Measurements from ENCODE around the gene CRB1.
"Not testable (repeated sequence)": the region's sequence is repeated elsewhere in the genome, so short reads cannot be mapped to it uniquely, and the experiment has no call there.

CRB1 gene

DNA sequence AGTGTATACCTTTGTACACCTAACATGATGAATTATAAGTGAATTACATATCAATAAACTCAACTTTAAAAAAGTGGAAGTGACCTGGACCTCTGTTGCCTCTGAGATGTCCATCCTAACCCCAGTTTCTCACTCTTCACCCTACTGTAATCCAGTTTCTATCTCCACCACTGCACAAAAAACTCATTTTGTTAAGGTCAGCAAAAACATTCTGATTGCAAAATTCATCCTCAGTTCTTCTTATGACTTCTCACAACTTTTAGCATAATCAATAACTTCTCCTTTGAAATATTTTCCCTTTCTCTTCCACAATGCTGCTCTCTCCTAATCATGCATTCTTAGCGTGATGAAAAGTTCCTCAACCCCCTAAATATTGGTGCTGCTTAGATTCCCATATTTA is 129.8 kb downstream of the CRB1 start:
- DNase-seq = no peak

DNA sequence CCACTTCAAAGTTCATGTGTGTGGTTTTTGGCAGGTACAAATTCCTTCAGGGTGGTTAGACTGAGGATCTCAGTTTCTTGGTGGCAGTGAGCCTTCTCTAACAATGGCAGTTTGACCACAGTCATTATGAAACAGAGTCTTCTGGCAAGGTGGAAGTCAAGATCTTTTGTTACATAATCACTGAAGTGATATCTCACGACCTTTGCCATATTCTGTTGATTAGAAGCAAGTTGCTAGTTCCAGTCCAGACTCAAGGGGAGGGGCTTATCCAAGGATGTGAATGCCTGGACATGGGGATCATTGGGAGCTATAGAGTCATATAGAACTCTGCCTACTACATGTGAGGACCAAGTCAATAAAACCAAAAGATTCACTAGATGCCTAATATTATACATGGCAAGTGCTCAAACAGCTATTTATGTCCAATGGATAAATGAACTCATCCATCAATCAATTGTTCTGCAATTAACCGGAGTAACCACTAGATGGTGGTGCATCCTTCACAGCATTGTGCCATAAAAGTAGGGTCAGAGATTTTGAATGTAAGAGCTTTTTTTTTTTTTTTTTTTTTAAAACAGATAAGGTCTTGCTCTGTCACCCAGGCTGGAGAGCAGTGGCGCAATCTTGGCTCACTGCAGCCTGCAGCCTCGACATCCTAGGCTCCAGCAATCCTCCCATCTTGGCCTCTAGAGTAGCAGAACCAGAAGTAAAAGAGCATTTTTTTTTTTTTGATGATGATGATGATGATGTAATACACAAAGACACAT is 131.9 kb downstream of the CRB1 start:
- DNase-seq = no peak

DNA sequence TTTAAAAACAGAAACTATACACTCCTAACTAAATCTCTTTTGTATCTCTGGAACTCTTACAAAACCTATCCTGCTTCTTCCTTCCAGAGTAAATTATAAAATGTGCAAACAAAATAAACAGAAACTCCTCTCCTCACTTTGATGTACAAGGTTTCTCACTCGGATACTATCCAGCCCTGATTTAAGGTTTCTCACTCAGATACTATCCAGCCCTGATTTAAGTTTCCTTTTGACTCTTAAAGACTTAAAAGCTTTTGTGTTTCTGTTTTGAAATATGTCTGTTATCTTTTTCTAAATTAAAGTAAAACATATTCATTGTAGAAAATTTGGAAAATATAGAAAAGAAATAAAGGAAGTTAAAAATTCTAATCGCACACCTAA is 132.5 kb downstream of the CRB1 start:
- no peak for DNase-seq

DNA sequence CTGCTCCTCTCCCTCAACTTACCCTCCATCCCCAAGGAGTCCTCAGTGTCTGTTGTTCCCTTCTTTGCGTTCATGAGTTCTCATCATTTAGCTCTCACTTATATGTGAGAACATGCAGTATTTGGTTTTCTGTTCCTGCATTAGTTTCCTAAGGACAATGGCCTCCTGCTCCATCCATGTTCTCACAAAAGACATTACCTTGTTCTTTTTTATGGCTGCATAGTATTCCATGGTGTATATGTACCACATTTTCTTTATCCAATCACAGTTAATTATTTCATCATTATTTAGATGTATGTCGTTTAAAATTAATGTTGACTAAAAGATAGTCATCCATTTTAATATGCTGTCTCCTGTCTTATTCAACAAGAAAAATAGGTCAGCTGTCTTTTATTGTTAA is 134.1 kb downstream of the CRB1 start:
- DNase-seq = no peak

DNA sequence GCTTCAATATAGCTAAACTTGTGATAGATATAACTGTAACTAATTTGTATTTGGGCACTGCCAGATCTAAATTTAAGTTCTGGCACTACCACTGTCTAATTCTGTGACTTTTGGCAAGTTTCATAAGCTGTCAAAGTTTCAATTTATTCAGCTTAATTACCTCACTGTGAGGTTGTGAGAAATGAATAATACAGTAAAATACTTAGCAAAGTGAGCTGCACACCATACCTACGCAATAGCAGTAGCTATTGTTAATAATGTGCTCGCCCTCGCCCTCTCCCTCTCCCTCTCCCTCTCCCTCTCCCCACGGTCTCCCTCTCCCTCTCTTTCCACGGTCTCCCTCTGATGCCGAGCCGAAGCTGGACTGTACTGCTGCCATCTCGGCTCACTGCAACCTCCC is 136.7 kb downstream of the CRB1 start:
- not testable (repeated sequence) for DNase-seq

DNA sequence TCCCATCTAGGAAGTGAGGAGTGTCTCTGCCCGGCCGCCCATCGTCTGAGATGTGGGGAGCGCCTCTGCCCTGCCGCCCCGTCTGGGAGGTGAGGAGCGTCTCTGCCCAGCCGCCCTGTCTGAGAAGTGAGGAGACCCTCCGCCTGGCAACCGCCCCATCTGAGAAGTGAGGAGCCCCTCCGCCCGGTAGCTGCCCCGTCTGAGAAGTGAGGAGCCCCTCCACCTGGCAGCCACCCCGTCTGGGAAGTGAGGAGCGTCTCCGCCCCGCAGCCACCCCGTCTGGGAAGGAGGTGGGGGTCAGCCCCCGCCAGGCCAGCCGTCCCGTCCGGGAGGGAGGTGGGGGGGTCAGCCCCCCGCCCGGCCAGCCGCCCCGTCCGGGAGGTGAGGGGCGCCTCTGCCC is 137.6 kb downstream of the CRB1 start:
- not testable (repeated sequence) for DNase-seq

DNA sequence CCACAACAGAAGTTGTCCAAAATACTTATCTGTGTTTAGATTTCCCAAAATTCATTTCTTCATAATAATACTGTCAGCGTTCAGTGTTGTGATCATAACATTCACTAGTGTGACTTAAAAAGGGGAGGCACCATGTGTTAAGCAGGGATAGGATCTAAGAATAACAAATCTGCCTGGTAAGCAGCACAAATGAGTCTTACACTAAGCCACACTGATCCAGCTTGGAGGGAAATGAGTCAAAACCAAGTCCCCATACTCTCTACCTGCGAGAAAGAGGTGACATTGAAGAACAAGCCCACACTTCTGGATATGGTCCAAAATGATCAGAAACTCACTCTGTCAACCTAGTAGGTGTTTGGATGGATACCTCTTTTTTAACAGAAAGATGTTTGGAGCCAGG is 145.5 kb downstream of the CRB1 start:
- no peak for DNase-seq

DNA sequence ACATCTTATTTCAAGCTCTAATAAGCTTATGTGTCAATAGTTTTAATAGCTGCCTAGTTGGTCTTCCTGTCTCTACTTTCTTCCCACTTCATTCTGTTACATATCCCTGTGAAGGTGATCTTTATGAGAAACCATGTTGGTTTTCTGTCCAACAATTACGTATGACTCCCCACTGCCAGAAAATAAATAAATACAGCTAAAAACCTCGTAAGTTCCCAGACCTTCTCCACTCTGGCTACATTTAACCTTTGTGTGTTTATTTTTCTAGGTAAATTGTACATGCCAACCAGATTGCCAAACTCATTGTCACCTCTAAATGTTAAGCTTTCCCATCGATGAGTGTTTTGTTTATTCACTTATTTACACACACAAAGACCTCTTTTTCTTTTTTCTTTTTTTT is 147.2 kb downstream of the CRB1 start:
- no peak for DNase-seq

DNA sequence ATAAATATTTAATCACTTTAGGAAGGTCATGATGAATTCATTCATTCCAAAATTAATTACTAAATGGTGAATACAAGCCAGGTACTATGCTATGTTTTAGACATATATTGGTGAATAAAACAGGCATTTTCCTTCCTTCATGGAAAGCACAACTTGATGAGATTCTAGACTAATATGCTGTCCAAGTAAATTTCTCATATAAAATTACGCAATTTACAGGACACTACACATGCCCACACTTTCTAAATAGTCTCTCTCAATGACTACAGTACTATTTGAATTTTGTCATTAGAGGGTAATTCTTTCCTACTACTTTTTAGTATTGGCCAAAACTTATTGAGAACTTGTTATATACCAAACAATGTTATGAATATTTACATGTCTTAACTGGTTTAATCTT is 150.6 kb downstream of the CRB1 start:
- no peak for DNase-seq

DNA sequence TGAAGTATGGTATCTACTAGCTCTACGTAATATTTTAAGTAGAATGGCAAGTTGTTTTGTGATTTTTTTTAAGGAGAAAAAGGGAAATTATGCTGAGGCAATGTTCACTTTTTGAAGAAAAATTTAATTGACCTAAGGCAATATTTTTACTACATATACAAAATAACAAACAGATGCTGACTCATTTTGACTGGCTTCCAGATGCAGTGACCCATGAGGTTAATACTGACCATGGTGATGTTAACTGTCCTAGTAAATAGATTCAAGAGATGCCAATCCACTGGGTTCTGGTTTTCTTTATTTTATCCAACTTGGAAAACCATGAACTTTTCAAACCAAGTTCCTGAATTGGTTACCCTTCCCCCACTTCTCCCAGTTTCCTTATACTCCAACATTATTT is 154.9 kb downstream of the CRB1 start:
- DNase-seq = no peak

DNA sequence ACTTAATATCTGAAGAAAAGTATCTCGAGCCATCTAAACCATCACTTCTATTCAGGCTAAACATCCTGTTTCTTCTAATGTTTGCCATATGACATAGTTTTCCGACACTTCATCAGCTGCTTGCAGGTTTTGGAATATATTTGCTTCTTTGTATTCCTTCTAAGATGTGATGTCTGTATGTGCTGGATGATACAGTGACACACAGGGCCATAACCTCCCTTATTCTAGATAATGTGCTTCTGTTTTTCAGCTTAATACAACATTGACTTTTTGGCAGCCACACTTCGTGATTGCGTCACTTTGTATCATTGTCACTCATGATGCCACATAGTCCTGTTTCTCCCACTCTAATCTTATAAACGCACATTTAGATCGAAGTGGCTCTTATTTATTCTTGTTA is 156.3 kb downstream of the CRB1 start:
- DNase-seq = no peak

DNA sequence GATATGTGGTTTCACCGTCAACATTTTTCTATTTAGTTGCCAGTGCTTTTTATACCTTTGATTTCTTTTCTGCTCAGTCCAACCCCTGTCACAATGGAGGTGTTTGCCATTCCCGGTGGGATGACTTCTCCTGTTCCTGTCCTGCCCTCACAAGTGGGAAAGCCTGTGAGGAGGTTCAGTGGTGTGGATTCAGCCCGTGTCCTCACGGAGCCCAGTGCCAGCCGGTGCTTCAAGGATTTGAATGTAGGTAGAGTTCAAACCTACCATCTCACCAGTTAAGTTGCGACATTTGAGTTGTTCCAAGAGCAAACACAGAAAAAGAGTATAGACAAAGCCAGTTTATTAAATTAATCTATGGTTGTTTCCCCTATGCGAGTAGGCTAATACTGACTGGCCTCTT is 161.3 kb downstream of the CRB1 start:
- no peak for DNase-seq

DNA sequence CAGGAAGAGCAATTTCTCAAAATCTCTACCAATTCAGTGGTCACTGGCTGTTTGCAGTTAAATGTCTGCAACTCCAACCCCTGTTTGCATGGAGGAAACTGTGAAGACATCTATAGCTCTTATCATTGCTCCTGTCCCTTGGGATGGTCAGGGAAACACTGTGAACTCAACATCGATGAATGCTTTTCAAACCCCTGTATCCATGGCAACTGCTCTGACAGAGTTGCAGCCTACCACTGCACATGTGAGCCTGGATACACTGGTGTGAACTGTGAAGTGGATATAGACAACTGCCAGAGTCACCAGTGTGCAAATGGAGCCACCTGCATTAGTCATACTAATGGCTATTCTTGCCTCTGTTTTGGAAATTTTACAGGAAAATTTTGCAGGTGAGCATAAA is 167.2 kb downstream of the CRB1 start:
- DNase-seq = peak in 2 of 56 donors; percentile 2 to 8

DNA sequence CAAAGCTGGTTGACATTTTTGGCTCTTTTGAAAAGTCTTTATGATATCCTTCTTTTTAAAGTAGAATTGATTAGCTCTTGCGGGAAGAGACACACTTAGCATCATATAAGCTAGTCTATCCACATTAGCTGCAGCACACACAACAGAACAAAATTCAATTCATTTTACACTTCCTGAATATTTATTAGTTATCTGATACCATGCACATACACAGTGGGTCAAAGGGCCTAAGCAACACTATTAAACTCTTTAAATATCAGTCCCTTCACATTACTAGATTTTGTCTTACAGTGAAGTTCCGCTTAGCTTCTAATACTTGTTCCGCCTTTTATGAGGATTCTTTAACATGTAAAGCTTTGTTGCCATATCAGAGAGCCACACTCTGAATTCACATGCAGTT is 169.5 kb downstream of the CRB1 start:
- no peak for DNase-seq

DNA sequence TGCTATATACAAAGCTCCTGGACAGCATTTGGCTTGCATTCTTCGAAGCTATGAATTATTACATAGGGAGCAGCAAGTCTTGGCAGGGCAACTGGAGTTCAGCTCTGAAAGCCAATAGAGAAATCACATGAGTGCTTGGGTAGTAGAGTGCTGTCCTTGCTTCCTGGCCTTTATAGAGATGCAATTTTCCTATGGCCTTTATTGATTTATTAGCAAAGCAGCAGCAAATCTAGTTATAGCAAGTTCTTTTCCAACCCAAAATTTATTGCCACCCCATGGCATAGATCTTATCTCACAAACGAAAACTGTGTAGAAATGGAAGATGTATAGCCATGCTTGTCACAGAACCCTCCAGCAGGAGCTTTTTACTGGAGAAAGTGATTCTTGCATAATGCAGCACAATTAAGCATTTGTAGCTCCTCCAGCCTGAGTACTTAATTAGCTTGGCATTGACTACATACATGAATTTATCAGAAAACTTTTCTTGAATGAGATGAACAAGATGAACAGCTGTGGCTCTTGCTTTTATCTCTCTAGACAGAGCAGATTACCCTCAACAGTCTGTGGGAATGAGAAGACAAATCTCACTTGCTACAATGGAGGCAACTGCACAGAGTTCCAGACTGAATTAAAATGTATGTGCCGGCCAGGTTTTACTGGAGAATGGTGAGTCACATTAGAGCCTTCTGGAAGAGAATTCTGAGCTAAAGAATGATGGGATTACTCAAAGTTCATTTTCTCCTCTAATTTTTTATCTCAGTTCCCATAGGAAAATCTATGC is 170.1 kb downstream of the CRB1 start:
- DNase-seq = no peak

DNA sequence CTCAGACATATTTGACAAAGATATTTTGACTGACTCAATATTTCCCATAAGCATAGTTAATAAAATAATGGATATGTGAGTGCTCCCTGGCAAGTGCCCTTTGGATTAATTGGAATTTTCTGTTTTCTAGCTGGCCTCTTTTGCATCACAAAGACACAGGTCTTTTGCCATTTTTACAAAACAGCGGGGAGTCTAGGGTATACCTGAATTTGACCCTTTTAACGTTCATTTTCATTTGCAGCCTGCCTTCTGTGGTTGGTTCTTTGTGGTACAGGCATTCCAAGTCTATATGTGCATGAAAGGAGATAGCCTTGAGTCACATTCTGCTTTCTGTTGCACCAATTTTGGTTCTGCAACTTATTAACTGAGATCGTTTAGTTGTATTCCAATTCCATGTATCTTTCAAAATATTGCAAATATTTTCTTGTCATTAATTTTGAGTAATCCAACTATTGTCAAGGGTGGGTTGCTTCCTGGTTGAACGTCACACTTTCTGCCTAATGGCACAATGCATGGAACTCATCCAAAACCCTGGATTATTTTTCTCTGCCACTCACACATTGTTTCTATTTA is 171.7 kb downstream of the CRB1 start:
- DNase-seq = no peak

DNA sequence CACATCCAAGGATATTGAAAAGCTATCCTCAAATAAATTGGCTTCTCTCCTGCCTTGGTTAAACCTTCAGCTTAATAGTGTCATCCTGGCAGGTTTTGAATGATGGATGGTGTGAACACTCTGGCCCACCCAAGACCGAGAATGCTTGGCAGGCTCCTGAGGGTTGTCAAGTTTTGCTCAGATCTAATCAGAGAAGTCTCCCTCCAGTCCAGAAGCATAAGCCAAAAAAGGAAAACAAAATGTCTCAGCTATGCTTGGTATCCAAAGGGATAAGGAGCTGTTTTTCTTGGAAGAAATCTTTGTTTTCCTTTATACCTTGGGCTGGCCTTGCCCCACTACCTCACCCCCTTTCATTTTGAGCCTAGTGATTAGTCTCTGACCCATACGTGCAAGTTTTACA is 172.7 kb downstream of the CRB1 start:
- DNase-seq = no peak

DNA sequence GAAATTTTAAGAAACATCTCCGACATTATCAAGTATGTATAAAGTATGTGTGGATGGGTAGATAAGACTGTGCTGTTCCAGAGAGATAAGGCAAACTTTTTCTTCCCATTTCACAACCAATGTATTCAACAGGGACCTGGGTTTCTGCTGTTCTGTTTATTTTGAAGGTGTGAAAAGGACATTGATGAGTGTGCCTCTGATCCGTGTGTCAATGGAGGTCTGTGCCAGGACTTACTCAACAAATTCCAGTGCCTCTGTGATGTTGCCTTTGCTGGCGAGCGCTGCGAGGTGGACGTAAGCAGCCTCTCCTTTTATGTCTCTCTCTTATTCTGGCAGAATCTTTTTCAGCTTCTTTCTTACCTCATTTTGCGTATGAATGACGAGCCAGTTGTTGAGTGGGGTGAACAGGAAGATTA is 174.0 kb downstream of the CRB1 start:
- DNase-seq = peak in 6 of 56 donors; percentile 1 to 34 (median 24)

DNA sequence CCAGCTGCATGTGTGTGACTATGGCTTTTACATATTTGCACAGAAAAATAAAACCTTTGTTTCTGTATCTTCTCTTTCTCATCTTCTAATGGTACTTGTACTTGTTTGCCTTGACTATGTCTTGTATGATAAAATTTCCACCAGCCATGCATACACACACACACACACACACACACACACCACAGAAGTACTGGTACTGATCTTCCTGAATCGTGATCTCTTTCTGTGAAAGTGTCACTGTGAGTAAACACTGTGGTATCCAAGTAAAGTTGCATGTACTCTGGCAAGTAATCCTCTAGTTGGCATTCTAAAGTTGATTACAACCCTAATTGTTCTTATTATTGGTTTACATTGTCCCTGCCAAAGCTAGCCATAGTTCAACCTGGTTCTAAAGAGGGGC is 176.7 kb downstream of the CRB1 start:
- no peak for DNase-seq

DNA sequence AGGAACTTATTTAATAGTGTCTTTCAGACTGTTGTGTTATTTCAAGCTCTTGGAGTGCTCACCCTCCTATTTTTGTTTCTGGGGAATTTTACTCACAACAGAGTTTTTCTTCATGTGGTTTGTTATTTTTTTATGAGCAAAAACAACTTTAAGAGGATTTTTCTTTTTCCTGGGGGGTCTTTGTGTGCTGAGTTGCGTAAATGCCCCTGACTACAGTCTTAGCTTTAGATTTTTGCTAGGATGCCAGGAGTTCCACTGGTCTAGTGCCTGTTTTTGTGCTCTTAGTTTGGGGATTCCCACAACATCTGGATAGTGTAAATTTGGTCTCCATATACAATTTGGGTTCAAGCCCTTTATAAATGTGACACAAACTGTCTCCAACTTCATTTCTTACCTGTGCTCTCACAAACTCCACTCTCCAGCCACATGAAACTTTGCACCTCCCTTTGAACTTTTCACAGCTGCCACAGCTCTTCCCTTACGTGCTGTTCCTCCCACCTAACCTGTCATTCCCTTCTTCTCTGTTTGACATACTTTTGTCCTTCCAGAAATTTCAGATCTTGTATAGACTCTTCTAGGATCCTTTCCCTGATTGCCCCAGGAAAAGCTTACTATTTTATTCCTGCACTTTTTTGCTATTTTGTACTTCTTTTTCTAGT is 180.2 kb downstream of the CRB1 start:
- DNase-seq = no peak

DNA sequence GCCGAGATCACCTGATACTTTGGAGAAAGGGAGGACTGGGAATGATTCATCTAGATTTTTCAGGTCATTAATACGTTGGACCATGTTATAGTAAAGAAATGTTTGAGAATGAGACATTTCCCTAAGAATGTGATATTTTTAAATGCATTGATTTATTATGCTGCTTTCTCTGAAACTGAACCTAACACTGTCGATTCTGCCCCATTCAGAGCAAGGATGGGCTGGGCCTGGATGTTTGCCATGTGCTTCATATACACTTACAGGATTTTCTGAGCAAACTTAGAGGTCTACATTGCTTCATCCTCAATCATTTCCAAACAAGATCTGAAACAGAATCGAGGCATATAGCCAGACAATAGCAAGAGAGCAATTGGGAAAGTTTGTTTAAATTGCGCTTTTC is 183.3 kb downstream of the CRB1 start:
- DNase-seq = no peak

DNA sequence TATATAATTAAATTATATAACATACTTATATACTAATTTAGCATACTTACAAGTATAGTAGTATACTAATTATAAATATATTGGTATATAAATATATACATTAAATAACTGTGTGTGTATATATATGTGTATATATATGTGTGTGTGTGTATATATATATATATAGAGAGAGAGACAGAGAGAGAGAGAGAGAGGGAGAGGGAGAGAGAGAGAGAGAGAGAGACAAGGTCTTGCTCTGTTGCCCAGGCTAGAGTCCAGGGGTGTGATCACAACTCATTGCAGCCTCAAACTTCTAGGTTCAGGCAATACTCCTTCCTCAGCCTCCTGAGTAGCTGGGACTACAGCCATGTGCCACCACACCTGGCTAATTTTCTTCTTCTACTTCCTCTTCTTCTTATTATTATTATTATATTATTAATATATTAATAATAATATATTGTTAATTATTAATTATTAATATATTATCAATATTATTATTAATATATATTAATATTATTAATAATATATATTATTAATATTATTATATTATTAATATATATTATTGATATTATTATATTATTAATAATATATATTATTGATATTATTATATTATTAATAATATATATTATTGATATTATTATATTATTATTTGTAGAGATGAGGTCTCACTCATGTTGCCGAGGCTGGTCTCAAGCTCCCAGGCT is 185.5 kb downstream of the CRB1 start:
- no peak for DNase-seq
